GM21786 (cell line): ENCODE results near the gene CLIC6.

Source experiments
- ATAC-seq: cut with Tn5 transposase; IDR thresholded peaks from one replicate; pipeline ENCODE4 v1.9.1; 2021; ENCODE audit not compliant: unreplicated experiment

Gene CLIC6

GRCh38 chr21:34668803-34669148 lies at the start of gene CLIC6:
Gene CLIC6, plus strand, starts transcription at chr21:34668994. Its CDS starts 395 bp downstream, at chr21:34669389.
- no peak for ATAC-seq

- ATAC-seq, result no peak
These were observed 48.7 kb upstream of the CLIC6 start for GRCh38 chr21:34619841-34620665.

- no peak for ATAC-seq
These were observed 47.1 kb upstream of the CLIC6 start for GRCh38 chr21:34621434-34622350.

- ATAC-seq, result no peak
These were observed 45.3 kb upstream of the CLIC6 start for GRCh38 chr21:34623516-34623915.

GRCh38 chr21:34625030-34625593 lies 43.7 kb upstream of the CLIC6 start:
- no peak for ATAC-seq

GRCh38 chr21:34626131-34626530 lies 42.7 kb upstream of the CLIC6 start:
- ATAC-seq, result no peak

GRCh38 chr21:34630536-34631143 lies 38.2 kb upstream of the CLIC6 start:
- ATAC-seq, result no peak

- no peak for ATAC-seq
These were observed 36.3 kb upstream of the CLIC6 start for GRCh38 chr21:34632498-34632897.

- ATAC-seq, result no peak
These were observed 33.5 kb upstream of the CLIC6 start for GRCh38 chr21:34635307-34635706.

- ATAC-seq, result no peak
These were observed 31.8 kb upstream of the CLIC6 start for GRCh38 chr21:34636961-34637360.

GRCh38 chr21:34639250-34639649 lies 29.5 kb upstream of the CLIC6 start:
- ATAC-seq, result no peak

- ATAC-seq, result peak; percentile 38
These were observed 28.7 kb upstream of the CLIC6 start for GRCh38 chr21:34639882-34640788.

- no peak for ATAC-seq
These were observed 27.9 kb upstream of the CLIC6 start for GRCh38 chr21:34640858-34641257.

- peak; percentile 46 for ATAC-seq
These were observed 26.4 kb upstream of the CLIC6 start for GRCh38 chr21:34642211-34643075.

GRCh38 chr21:34644825-34645224 lies 24.0 kb upstream of the CLIC6 start:
- ATAC-seq, result no peak

- ATAC-seq, result no peak
These were observed 21.2 kb upstream of the CLIC6 start for GRCh38 chr21:34647555-34647954.

- ATAC-seq, result no peak
These were observed 20.0 kb upstream of the CLIC6 start for GRCh38 chr21:34648739-34649297.

- ATAC-seq, result no peak
These were observed 19.4 kb upstream of the CLIC6 start for GRCh38 chr21:34649400-34649799.

GRCh38 chr21:34650861-34651431 lies 17.8 kb upstream of the CLIC6 start:
- no peak for ATAC-seq
